Neutrophil (primary cell): ENCODE data around the gene BCL2L13.

ENCODE experiments used
- H3K27ac ChIP-seq: fragments of 200-600 bp; sonication (generic); 2 replicates; pipeline ENCODE4 v1.5.1; 2016; ENCODE audit warnings: mild to moderate bottlenecking, moderate library complexity
- H3K27me3 ChIP-seq: fragments of 200-600 bp; sonication (generic); 2 replicates; pipeline ENCODE4 v1.6.0; 2016; ENCODE audit warnings: mild to moderate bottlenecking
- H3K36me3 ChIP-seq: fragments of 200-600 bp; sonication (generic); 2 replicates; pipeline ENCODE4 v1.5.1; 2017
- H3K4me1 ChIP-seq, 2 experiments: fragments of 200-600 bp in 1 of 2; sonication (generic) in 1 of 2; 1 replicate in 1 of 2; 2 replicates in 1 of 2; pipeline versions ENCODE4 v1.5.1 to v1.6.1; 2013 to 2016; ENCODE audit warnings: low read depth in 1 of 2, low read length in 1 of 2, mild to moderate bottlenecking in 1 of 2, moderate library complexity in 1 of 2; ENCODE audit not compliant: control insufficient read depth in 1 of 2, insufficient read depth in 1 of 2
- H3K4me3 ChIP-seq, 2 experiments: fragments of 200-600 bp in 1 of 2; sonication (generic) in 1 of 2; 1 replicate in 1 of 2; 2 replicates in 1 of 2; pipeline ENCODE4 v1.5.1; 2013 to 2016; ENCODE audit warnings: low read depth in 1 of 2, low read length in 1 of 2, mild to moderate bottlenecking in 1 of 2, moderate library complexity in 1 of 2
- H3K9me3 ChIP-seq: fragments of 200-600 bp; sonication (generic); 2 replicates; pipeline ENCODE4 v1.5.1; 2016
- CTCF ChIP-seq: fragments of 200-600 bp; sonication (generic); IDR thresholded peaks from 2 replicates; pipeline ENCODE4 v1.5.1; 2016; ENCODE audit warnings: antibody characterized with exemption

Gene BCL2L13

DNA sequence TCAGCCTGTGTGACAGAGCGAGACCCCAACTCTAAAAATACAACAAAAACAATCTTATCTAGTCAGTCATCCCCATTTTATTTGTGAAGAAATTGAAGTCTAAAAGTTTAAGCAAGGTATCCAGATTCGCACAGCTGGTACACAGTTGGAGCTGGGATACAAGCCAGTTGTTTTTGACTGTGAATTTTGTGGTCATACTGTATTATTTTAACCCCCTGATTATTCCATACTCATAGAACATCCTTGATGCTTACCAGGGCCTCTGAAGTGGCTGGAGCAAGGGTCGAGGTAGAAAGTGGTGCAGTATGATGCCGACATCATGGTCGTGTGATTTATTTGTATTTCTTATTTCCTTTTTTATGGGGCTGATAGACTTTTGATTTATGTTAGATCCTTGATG, 85.7 kb downstream of the BCL2L13 start:
- no peak overlapping the region for H3K27ac ChIP-seq
- no peak overlapping the region for H3K4me3 ChIP-seq
- H3K36me3 ChIP-seq: peaks cover 19% of the 10 kb centered on the region
- no peaks in the 10 kb centered on the region for H3K27me3 ChIP-seq
- no peak for TF ChIP-seq CTCF
- H3K4me1 ChIP-seq: peaks cover 14 to 15% of the 10 kb centered on the region in 2 experiments
- no peaks in the 10 kb centered on the region for H3K9me3 ChIP-seq

- H3K27me3 ChIP-seq: no peaks in the 10 kb centered on the region
- H3K4me3 ChIP-seq: no peak overlapping the region
- peaks cover 14 to 15% of the 10 kb centered on the region in 2 experiments for H3K4me1 ChIP-seq
- no peak for TF ChIP-seq CTCF
- H3K9me3 ChIP-seq: no peaks in the 10 kb centered on the region
- peaks cover 25% of the 10 kb centered on the region for H3K36me3 ChIP-seq
- H3K27ac ChIP-seq: no peak overlapping the region
These were observed 86.3 kb downstream of the BCL2L13 start for GRCh38 chr22:17724678-17725499.

GRCh38 chr22:17725500-17725796, 86.9 kb downstream of the BCL2L13 start:
- no peak for TF ChIP-seq CTCF
- H3K36me3 ChIP-seq: peaks cover 31% of the 10 kb centered on the region
- H3K27ac ChIP-seq: no peak overlapping the region
- no peaks in the 10 kb centered on the region for H3K27me3 ChIP-seq
- no peak overlapping the region for H3K4me3 ChIP-seq
- H3K4me1 ChIP-seq: peaks cover 14 to 15% of the 10 kb centered on the region in 2 experiments
- H3K9me3 ChIP-seq: no peaks in the 10 kb centered on the region

- H3K27me3 ChIP-seq: no peaks in the 10 kb centered on the region
- H3K36me3 ChIP-seq: peaks cover 33% of the 10 kb centered on the region
- TF ChIP-seq CTCF: no peak
- H3K4me1 ChIP-seq: peaks cover 14 to 15% of the 10 kb centered on the region in 2 experiments
- no peaks in the 10 kb centered on the region for H3K9me3 ChIP-seq
- H3K4me3 ChIP-seq: no peak overlapping the region
- H3K27ac ChIP-seq: peak overlapping the region; percentile 70
These were observed 87.7 kb downstream of the BCL2L13 start for GRCh38 chr22:17726006-17726927.

DNA sequence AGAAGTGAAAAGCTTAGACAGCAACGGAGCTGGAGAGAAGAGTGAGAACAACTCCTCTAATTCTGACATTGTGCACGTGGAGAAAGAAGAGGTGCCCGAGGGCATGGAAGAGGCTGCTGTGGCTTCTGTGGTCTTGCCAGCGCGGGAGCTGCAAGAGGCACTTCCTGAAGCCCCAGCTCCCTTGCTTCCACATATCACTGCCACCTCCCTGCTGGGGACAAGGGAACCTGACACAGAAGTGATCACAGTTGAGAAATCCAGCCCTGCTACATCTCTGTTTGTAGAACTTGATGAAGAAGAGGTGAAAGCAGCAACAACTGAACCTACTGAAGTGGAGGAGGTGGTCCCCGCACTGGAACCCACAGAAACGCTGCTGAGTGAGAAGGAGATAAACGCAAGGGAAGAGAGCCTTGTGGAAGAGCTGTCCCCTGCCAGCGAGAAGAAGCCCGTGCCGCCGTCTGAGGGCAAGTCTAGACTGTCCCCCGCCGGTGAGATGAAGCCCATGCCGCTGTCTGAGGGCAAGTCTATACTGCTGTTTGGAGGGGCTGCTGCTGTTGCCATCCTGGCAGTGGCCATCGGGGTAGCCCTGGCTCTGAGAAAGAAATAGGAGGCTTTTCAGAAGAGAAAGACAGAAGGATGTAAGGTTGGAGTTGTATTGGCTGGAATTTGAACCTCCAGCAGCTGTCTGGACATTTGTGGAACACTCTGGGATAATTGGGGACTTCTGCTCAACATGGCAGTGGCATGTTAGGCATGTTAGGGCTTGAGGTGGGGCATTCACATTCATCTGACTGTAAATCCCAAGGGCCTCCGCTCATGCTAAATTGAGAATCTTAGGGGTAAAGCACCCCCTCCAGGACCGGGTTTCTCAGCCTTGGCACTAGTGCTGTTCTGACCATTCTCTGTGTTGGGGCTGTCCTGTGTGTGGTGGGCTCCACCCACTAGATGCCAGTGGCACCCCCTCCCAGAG, 88.7 kb downstream of the BCL2L13 start:
- TF ChIP-seq CTCF: no peak
- Histone ChIP-seq H3K27ac (peak overlapping the region; percentile 70), H3K27me3 (no peaks in the 10 kb centered on the region), H3K4me3 (no peak overlapping the region), H3K36me3 (peaks cover 43% of the 10 kb centered on the region), H3K9me3 (no peaks in the 10 kb centered on the region), H3K4me1 (peaks cover 14 to 15% of the 10 kb centered on the region in 2 experiments)
